Panc1 (cell line): ENCODE results near the gene CTRB2. TPM values are rescaled to one million over a fixed set of nuclear protein-coding genes. Genes with fewer than 3 reads are reported as not detected.

Experiments
- ATAC-seq: fragments of 200-7000 bp; cut with Tn5 transposase; 2 replicates; pipeline ENCODE4 v1.9.1; 2020; ENCODE audit warnings: mild to moderate bottlenecking, moderate library complexity
- BruUV-seq: library from RNA; stranded (reverse); fragments of 400-500 nt; replicated peaks from 2 replicates; lab custom pipeline; 2021; lab: Mats Ljungman, UMichigan
- CTCF ChIA-PET: fragments of 300-600 bp; sonication (Branson Sonifier 250); formaldehyde crosslinking; loops from one replicate; lab custom pipeline; 2022; ENCODE audit warnings: antibody characterized with exemption; lab: Charles Lee
- POLR2A ChIA-PET: fragments of 300-600 bp; sonication (Branson Sonifier 250); formaldehyde crosslinking; loops from one replicate; lab custom pipeline; 2022; ENCODE audit warnings: antibody characterized with exemption; lab: Charles Lee
- DNase-seq: peaks from one replicate; pipeline ENCODE4 v3.0.0-alpha.2; 2010; ENCODE audit warnings: low read depth, low spot score
- H3K27ac ChIP-seq: 2 replicates; pipeline ENCODE4 v1.5.1; 2011; ENCODE audit warnings: mild to moderate bottlenecking, low read length, inconsistent platforms
- H3K27me3 ChIP-seq: fragments of 200-500 bp; sonication (Bioruptor generic); 2 replicates; pipeline ENCODE4 v1.6.0; 2014; ENCODE audit warnings: low read length, inconsistent platforms; ENCODE audit not compliant: control insufficient read depth, insufficient read depth
- H3K36me3 ChIP-seq: fragments of 200-500 bp; sonication (Bioruptor generic); 2 replicates; pipeline ENCODE4 v1.5.1; 2014; ENCODE audit warnings: inconsistent platforms, mild to moderate bottlenecking, low read length, moderate library complexity; ENCODE audit not compliant: control insufficient read depth, insufficient read depth
- H3K4me1 ChIP-seq: 2 replicates; pipeline ENCODE4 v1.5.1; 2011; ENCODE audit warnings: inconsistent platforms, mild to moderate bottlenecking, low read length, moderate library complexity; ENCODE audit not compliant: control insufficient read depth, insufficient read depth
- H3K4me3 ChIP-seq, 2 experiments: 2 replicates each; pipeline ENCODE4 v1.5.1; 2011 to 2012; ENCODE audit warnings: low read depth in 2 of 2, low read length in 2 of 2, mild to moderate bottlenecking in 2 of 2, inconsistent platforms in 1 of 2, moderate library complexity in 1 of 2
- H3K9me3 ChIP-seq: fragments of 200-500 bp; sonication (Bioruptor generic); 2 replicates; pipeline ENCODE4 v1.5.1; 2014; ENCODE audit warnings: low read depth, mild to moderate bottlenecking, inconsistent platforms, low read length, moderate library complexity; ENCODE audit not compliant: control insufficient read depth, insufficient read depth
- CTCF ChIP-seq: fragments of 450-650 bp; IDR thresholded peaks from 2 replicates; pipeline ENCODE4 v1.5.1; 2017; ENCODE audit warnings: mild to moderate bottlenecking
- POLR2AphosphoS5 ChIP-seq: IDR thresholded peaks from 2 replicates; pipeline ENCODE4 v1.6.1; 2012; ENCODE audit warnings: mild to moderate bottlenecking, low read depth, low read length, moderate library complexity
- SIN3A ChIP-seq: IDR thresholded peaks from 2 replicates; pipeline ENCODE4 v1.6.1; 2012; ENCODE audit warnings: low read depth, mild to moderate bottlenecking, low read length, moderate library complexity, borderline replicate concordance; ENCODE audit not compliant: insufficient read depth
- TCF7L2 ChIP-seq: IDR thresholded peaks from 2 replicates; pipeline ENCODE4 v1.6.1; 2011; ENCODE audit warnings: mild to moderate bottlenecking, low read depth, low read length, inconsistent platforms
- in situ Hi-C: cut with HindIII; loops from 2 replicates; pipeline ENCODE4 v1.10.0; 2016; ENCODE audit warnings: low sequenced_read_pairs, low pct_unique_long_range_greater_than_20kb
- intact Hi-C: fragments of 100-400 bp; cut with micrococcal nuclease; formaldehyde crosslinking; loops from one replicate; pipeline ENCODE4 v1.10.0; 2022; ENCODE audit not compliant: unreplicated experiment
- total RNA-seq: library from RNA; stranded (reverse); gene quantifications from one replicate; pipeline ENCODE4 v1.2.1, GENCODE V29; 2021; ENCODE audit not compliant: unreplicated experiment
- TF ChIP-seq, protein P1 (sequence below), 2 experiments: IDR thresholded peaks; 2 replicates each; pipeline ENCODE4 v1.6.1; 2011 to 2012; ENCODE audit warnings: low read depth in 2 of 2, control low read depth in 1 of 2, low read length in 1 of 2, mild to moderate bottlenecking in 1 of 2, moderate library complexity in 1 of 2; ENCODE audit not compliant: insufficient read depth in 1 of 2

Gene CTRB2
- total RNA-seq, 1 experiment from 2014 or later, result 5.0 TPM

GRCh38 chr16:75198135-75198600 is 8.8 kb downstream of the CTRB2 start:
- ChIA-PET POLR2A (no interaction called here), CTCF (no interaction called here)
- TF ChIP-seq TCF7L2, result no peak
- TF ChIP-seq CTCF, result no peak
- no peak for TF ChIP-seq POLR2AphosphoS5
- TF ChIP-seq SIN3A, result no peak
- TF ChIP-seq, protein P1, sequence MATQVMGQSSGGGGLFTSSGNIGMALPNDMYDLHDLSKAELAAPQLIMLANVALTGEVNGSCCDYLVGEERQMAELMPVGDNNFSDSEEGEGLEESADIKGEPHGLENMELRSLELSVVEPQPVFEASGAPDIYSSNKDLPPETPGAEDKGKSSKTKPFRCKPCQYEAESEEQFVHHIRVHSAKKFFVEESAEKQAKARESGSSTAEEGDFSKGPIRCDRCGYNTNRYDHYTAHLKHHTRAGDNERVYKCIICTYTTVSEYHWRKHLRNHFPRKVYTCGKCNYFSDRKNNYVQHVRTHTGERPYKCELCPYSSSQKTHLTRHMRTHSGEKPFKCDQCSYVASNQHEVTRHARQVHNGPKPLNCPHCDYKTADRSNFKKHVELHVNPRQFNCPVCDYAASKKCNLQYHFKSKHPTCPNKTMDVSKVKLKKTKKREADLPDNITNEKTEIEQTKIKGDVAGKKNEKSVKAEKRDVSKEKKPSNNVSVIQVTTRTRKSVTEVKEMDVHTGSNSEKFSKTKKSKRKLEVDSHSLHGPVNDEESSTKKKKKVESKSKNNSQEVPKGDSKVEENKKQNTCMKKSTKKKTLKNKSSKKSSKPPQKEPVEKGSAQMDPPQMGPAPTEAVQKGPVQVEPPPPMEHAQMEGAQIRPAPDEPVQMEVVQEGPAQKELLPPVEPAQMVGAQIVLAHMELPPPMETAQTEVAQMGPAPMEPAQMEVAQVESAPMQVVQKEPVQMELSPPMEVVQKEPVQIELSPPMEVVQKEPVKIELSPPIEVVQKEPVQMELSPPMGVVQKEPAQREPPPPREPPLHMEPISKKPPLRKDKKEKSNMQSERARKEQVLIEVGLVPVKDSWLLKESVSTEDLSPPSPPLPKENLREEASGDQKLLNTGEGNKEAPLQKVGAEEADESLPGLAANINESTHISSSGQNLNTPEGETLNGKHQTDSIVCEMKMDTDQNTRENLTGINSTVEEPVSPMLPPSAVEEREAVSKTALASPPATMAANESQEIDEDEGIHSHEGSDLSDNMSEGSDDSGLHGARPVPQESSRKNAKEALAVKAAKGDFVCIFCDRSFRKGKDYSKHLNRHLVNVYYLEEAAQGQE (IDR thresholded peaks at IDR 0.05; ENCODE audit: insufficient read depth in 1 of 2, low read depth in 2 of 2, low read length in 1 of 2), result no peak
- in situ Hi-C loops, result no loop called here
- no peak overlapping the region for H3K27ac ChIP-seq
- H3K36me3 ChIP-seq, result no peaks in the 10 kb centered on the region
- no peak for DNase-seq
- ATAC-seq, result no peak; the same call in 1 of the 2 replicates
- no peaks in the 10 kb centered on the region for H3K27me3 ChIP-seq
- no TSS peak for BruUV-seq
- no peaks in the 10 kb centered on the region for H3K9me3 ChIP-seq
- no peaks in the 10 kb centered on the region for H3K4me1 ChIP-seq
- intact Hi-C loops, result loop anchor here (2.0 kb wide), 1 partner anchor 205 kb away; no protein-coding TSS in a partner anchor
- H3K4me3 ChIP-seq, result 0 out of 4 replicates have a peak overlapping the region, but pooled peaks of 1 of the 2 experiments have one; percentile 1

- intact Hi-C loops, result loop anchor here (2.0 kb wide), 1 partner anchor 205 kb away; no protein-coding TSS in a partner anchor
- TF ChIP-seq SIN3A (no peak), TCF7L2 (no peak), CTCF (no peak), POLR2AphosphoS5 (no peak)
- TF ChIP-seq, protein P1 (IDR thresholded peaks at IDR 0.05; ENCODE audit: insufficient read depth in 1 of 2, low read depth in 2 of 2, low read length in 1 of 2), result no peak
- Histone ChIP-seq H3K9me3 (no peaks in the 10 kb centered on the region), H3K4me3 (0 out of 4 replicates have a peak overlapping the region, but pooled peaks of 1 of the 2 experiments have one; percentile 1), H3K4me1 (no peaks in the 10 kb centered on the region), H3K27ac (no peak overlapping the region), H3K27me3 (no peaks in the 10 kb centered on the region), H3K36me3 (no peaks in the 10 kb centered on the region)
- BruUV-seq, result no TSS peak
- in situ Hi-C loops, result no loop called here
- no peak for DNase-seq
- no peak for ATAC-seq
- ChIA-PET CTCF (no interaction called here), POLR2A (no interaction called here)
Measured at GRCh38 chr16:75197522-75198134, 9.3 kb downstream of the CTRB2 start.
